Kidney (tissue), 14 donors: ENCODE measurements around the gene FAM227B. TPM values are rescaled to one million over a fixed set of nuclear protein-coding genes. Genes with fewer than 3 reads are reported as not detected.
"Not testable (repeated sequence)": the region's sequence is repeated elsewhere in the genome, so short reads cannot be mapped to it uniquely, and the experiment has no call there.

Source experiments
- DNase-seq, 5 donors: peaks; one replicate each; pipeline ENCODE4 v3.0.0-alpha.2; 2013 to 2020
- FAIRE-seq: peaks from 2 replicates; lab custom pipeline; 2012; peaks lifted over from hg19 to GRCh38; lab: Jason Lieb, UNC
- H3K27ac ChIP-seq, 2 donors: one replicate each; pipeline ENCODE4 v1.7.0; 2013; ENCODE audit warnings: low read depth in 2 of 2, low read length in 2 of 2, inconsistent platforms in 1 of 2
- H3K27me3 ChIP-seq: one replicate; pipeline ENCODE4 v1.7.1; 2013; ENCODE audit warnings: low read length, inconsistent platforms; ENCODE audit not compliant: control insufficient read depth, insufficient read depth
- H3K36me3 ChIP-seq, 3 donors: one replicate each; pipeline versions ENCODE4 v1.7.0 to v1.7.1; 2013; ENCODE audit warnings: low read length in 3 of 3, control low read depth in 1 of 3, inconsistent platforms in 1 of 3; ENCODE audit not compliant: insufficient read depth in 3 of 3, control insufficient read depth in 2 of 3
- H3K4me1 ChIP-seq, 3 donors: one replicate each; pipeline versions ENCODE4 v1.7.0 to v1.7.1; 2013; ENCODE audit warnings: low read length in 3 of 3, inconsistent platforms in 1 of 3, low read depth in 1 of 3; ENCODE audit not compliant: control insufficient read depth in 2 of 3, insufficient read depth in 2 of 3
- H3K4me3 ChIP-seq, 3 donors: one replicate each; pipeline versions ENCODE4 v1.7.0 to v1.8.1; 2013; ENCODE audit warnings: low read length in 3 of 3, control low read depth in 1 of 3, inconsistent platforms in 1 of 3
- H3K9ac ChIP-seq, 3 donors: one replicate each; pipeline versions ENCODE4 v1.7.0 to v1.7.1; 2013; ENCODE audit warnings: low read length in 3 of 3, control low read depth in 1 of 3, inconsistent platforms in 1 of 3
- H3K9me3 ChIP-seq, 3 donors: one replicate each; pipeline versions ENCODE4 v1.7.0 to v1.7.1; 2013; ENCODE audit warnings: low read length in 3 of 3, control low read depth in 1 of 3, inconsistent platforms in 1 of 3; ENCODE audit not compliant: control insufficient read depth in 2 of 3, insufficient read depth in 1 of 3
- CTCF ChIP-seq: IDR thresholded peaks from 3 replicates; pipeline ENCODE4 v1.5.1; 2012; ENCODE audit warnings: mild to moderate bottlenecking, moderate library complexity, borderline replicate concordance; ENCODE audit not compliant: insufficient read depth; ENCODE audit errors: extremely low read depth
- intact Hi-C: fragments of 100-400 bp; cut with DNase I; formaldehyde crosslinking; loops from one replicate; pipeline ENCODE4 v1.11.1; 2022
- polyA plus RNA-seq: library from polyadenylated mRNA; stranded (reverse); fragments of 350-450 nt; fragmentation: Illumina TruSeq; extraction: RNeasy Lipid Tissue Mini Kit (QIAGEN cat#74804); gene quantifications from one replicate; pipeline ENCODE4 v1.2.3, GENCODE V29; 2014; ENCODE audit warnings: low read depth, low replicate concordance; ENCODE audit not compliant: insufficient read depth
- total RNA-seq: library from RNA; stranded (reverse); fragmentation: NEBNext Ultra II Directional; extraction: Animal tissue kit (Norgen Biotek cat#: 25700); gene quantifications from one replicate; pipeline ENCODE4 v1.2.1, GENCODE V29; 2021
- donor health status: control.
- donor health status: control.
- donor health status: control.
- donor health status: control.
- donor health status: control.
- donor health status: DM: yes; HTN: yes; CAD: no.
- donor health status: Normal renal cell carcinoma (clear cell type).

Gene FAM227B
- total and polyA plus RNA-seq, 2 donors from 2014 or later, result 11.7 to 12.2 TPM

GRCh38 chr15:49410641-49411040 is 210.0 kb downstream of the FAM227B start:
- no peak overlapping the region for H3K27ac ChIP-seq
- TF ChIP-seq CTCF, result no peak
- H3K4me1 ChIP-seq, result no peaks in the 10 kb centered on the region
- intact Hi-C loops, result no loop called here
- DNase-seq (no peak), FAIRE-seq (no peak)
- no peaks in the 10 kb centered on the region for H3K27me3 ChIP-seq
- H3K9me3 ChIP-seq, result no peaks in the 10 kb centered on the region
- H3K9ac ChIP-seq, result no peak overlapping the region
- no peaks in the 10 kb centered on the region for H3K36me3 ChIP-seq
- no peak overlapping the region for H3K4me3 ChIP-seq

GRCh38 chr15:49406352-49407118 is 214.1 kb downstream of the FAM227B start:
- Histone ChIP-seq H3K36me3 (no peaks in the 10 kb centered on the region), H3K27me3 (no peaks in the 10 kb centered on the region), H3K4me1 (no peaks in the 10 kb centered on the region), H3K9me3 (no peaks in the 10 kb centered on the region), H3K9ac (no peak overlapping the region), H3K4me3 (no peak overlapping the region), H3K27ac (no peak overlapping the region)
- intact Hi-C loops, result no loop called here
- FAIRE-seq, result no peak
- TF ChIP-seq CTCF, result no peak
- DNase-seq, result peak in 4 of 5 donors; percentile 3 to 49 (median 29)

GRCh38 chr15:49402515-49403296 is 217.9 kb downstream of the FAM227B start:
- FAIRE-seq, H3K4me1 ChIP-seq, H3K27ac ChIP-seq, DNase-seq, H3K27me3 ChIP-seq, H3K36me3 ChIP-seq, H3K4me3 ChIP-seq, intact Hi-C loops, H3K9me3 ChIP-seq, H3K9ac ChIP-seq: not testable (repeated sequence)

- intact Hi-C loops, result no loop called here
- Histone ChIP-seq H3K27me3 (no peaks in the 10 kb centered on the region), H3K4me1 (no peaks in the 10 kb centered on the region), H3K9me3 (no peaks in the 10 kb centered on the region), H3K4me3 (no peak overlapping the region), H3K36me3 (no peaks in the 10 kb centered on the region), H3K9ac (no peak overlapping the region), H3K27ac (no peak overlapping the region)
- FAIRE-seq (no peak), DNase-seq (no peak)
- TF ChIP-seq CTCF, result no peak
These were observed 233.1 kb downstream of the FAM227B start for GRCh38 chr15:49387471-49387870.
